DOHH2 (cell line): Measurements from ENCODE around the gene ABCB1.

Source experiments
- CTCF ChIP-seq: fragments of 200-600 bp; sonication (generic); IDR thresholded peaks from one replicate; pipeline ENCODE4 v1.5.1; 2014; ENCODE audit warnings: antibody characterized with exemption, mild to moderate bottlenecking, low read depth, low read length; ENCODE audit not compliant: poor library complexity, severe bottlenecking
- EZH2phosphoT487 ChIP-seq: fragments of 200-600 bp; sonication (generic); IDR thresholded peaks from 2 replicates; pipeline ENCODE4 v1.6.1; 2017; ENCODE audit warnings: borderline replicate concordance, mild to moderate bottlenecking, antibody characterized with exemption, low read length, moderate library complexity, mixed read lengths

- TF ChIP-seq CTCF (no peak), EZH2phosphoT487 (no peak)
These were observed 4.5 kb downstream of the ABCB1 start for GRCh38 chr7:87596136-87596535.
